Measurements from ENCODE around the gene ATP8B3. TPM values are rescaled to one million over a fixed set of nuclear protein-coding genes. Genes with fewer than 3 reads are reported as not detected.

ATP8B3 gene
- total and polyA plus RNA-seq, 9 of the 15 experiments (the other 6 are each of a cell fraction or from before 2014, with no cell fraction given), result 1.2 to 12.3 (median 3.8) TPM

DNA sequence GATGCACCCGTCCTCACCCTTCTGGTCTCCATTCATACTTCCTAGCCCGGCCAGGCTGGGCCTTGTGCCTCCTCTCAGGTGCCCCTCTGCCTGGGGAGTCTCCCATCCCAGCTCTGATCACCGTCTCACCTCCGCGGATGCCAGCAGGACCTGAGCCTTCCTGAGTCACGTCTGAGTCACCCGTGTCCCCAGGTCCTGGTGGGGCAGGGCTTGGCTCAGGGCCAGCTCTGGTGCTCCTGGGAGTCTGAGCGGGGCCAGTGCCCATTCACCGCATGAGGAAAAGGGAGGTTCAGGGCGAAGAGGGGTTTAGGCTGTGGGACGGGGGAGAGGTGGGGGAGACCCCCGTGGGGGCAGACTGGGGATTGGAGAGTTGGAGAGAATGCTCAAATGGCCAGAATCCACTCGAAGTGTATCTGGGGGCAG, 593 bp downstream of the ATP8B3 start:
- peaks cover 8 to 80% of the 10 kb centered on the region in 2 experiments; a peak in 3 of 5 replicates for H3K4me1 ChIP-seq (replicated peaks in 1 of 2; ENCODE audit: control insufficient read depth in 2 of 2, insufficient read depth in 2 of 2, low read length in 2 of 2)
- H3K4me2 ChIP-seq (ENCODE audit: insufficient read depth, low read length), result peak overlapping the region; percentile 81
- H2AFZ ChIP-seq (ENCODE audit: low read depth, low read length), result peak overlapping the region; percentile 84
- peak; percentile 81 to 90 (median 86) for DNase-seq (ENCODE audit: extremely low read depth in 1 of 4, low spot score in 3 of 4)
- peak; percentile 89 for FAIRE-seq
- no peaks in the 10 kb centered on the region for H3K9me1 ChIP-seq (ENCODE audit: control insufficient read depth, insufficient read depth, low read length)
- H3K9me3 ChIP-seq (replicated peaks; ENCODE audit: control insufficient read depth, insufficient read depth, low read depth, low read length), result no peaks in the 10 kb centered on the region; the same call in 1 of the 2 replicates
- no peaks in the 10 kb centered on the region for H3K27me3 ChIP-seq (ENCODE audit: control insufficient read depth in 2 of 2, insufficient read depth in 2 of 2, low read length in 2 of 2)
- H3K27ac ChIP-seq (ENCODE audit: extremely low read depth, low read depth, low read length), result peak overlapping the region; percentile 83
- ChIA-PET POLR2A (interaction anchor here (0.6 to 1.0 kb wide), 3 partner anchors 8 to 226 kb away, joined by 3 read pairs; no protein-coding TSS in a partner anchor), CTCF (ENCODE audit: low intra/inter-chr PET ratio) (no interaction called here)
- intact Hi-C loops (cut with micrococcal nuclease), result no loop called here
- BruUV-seq (replicated peaks), result TSS peak; percentile 34
- peak overlapping the region; percentile 75 for H3K4me3 ChIP-seq
- H3K9ac ChIP-seq (ENCODE audit: insufficient read depth in 1 of 2, low read depth in 2 of 2, low read length in 2 of 2), result peak overlapping the region; percentile 78 to 93
- H4K20me1 ChIP-seq (replicated peaks; ENCODE audit: control insufficient read depth, insufficient read depth, low read length), result no peaks in the 10 kb centered on the region
- in situ Hi-C loops (cut with MboI), result no loop called here
- WGBS (ENCODE audit: insufficient coverage, low coverage, missing lambda C conversion rate), result 9% methylated on average over 11 of the region's 13 CpGs
- peaks cover 5% of the 10 kb centered on the region; the same call in 1 of the 3 replicates for H3K79me2 ChIP-seq (ENCODE audit: control insufficient read depth, insufficient read depth, low read length)
- ATAC-seq, result no peak
- H3K36me3 ChIP-seq (ENCODE audit: control insufficient read depth, insufficient read depth, low read length), result peaks cover 15% of the 10 kb centered on the region; the same call in 1 of the 3 replicates
- TF ChIP-seq ZEB2 (IDR thresholded peaks at IDR 0.05), result peak; percentile 87
- TF ChIP-seq MAZ (CRISPR knock-in tag; conservative IDR thresholded peaks at IDR 0.05 in 1 of 2, IDR thresholded peaks at IDR 0.05 in 1 of 2), result no peak
- no peak for TF ChIP-seq TRIM24 (IDR thresholded peaks at IDR 0.05)
- no peak for TF ChIP-seq FOXK1 (CRISPR knock-in tag; IDR thresholded peaks at IDR 0.05; ENCODE audit: borderline replicate concordance)
- TF ChIP-seq NFIX (CRISPR knock-in tag; IDR thresholded peaks at IDR 0.05; ENCODE audit: low read depth), result peak; percentile 64
- TF ChIP-seq YBX1 (IDR thresholded peaks at IDR 0.05), result no peak
- TF ChIP-seq, protein P1, sequence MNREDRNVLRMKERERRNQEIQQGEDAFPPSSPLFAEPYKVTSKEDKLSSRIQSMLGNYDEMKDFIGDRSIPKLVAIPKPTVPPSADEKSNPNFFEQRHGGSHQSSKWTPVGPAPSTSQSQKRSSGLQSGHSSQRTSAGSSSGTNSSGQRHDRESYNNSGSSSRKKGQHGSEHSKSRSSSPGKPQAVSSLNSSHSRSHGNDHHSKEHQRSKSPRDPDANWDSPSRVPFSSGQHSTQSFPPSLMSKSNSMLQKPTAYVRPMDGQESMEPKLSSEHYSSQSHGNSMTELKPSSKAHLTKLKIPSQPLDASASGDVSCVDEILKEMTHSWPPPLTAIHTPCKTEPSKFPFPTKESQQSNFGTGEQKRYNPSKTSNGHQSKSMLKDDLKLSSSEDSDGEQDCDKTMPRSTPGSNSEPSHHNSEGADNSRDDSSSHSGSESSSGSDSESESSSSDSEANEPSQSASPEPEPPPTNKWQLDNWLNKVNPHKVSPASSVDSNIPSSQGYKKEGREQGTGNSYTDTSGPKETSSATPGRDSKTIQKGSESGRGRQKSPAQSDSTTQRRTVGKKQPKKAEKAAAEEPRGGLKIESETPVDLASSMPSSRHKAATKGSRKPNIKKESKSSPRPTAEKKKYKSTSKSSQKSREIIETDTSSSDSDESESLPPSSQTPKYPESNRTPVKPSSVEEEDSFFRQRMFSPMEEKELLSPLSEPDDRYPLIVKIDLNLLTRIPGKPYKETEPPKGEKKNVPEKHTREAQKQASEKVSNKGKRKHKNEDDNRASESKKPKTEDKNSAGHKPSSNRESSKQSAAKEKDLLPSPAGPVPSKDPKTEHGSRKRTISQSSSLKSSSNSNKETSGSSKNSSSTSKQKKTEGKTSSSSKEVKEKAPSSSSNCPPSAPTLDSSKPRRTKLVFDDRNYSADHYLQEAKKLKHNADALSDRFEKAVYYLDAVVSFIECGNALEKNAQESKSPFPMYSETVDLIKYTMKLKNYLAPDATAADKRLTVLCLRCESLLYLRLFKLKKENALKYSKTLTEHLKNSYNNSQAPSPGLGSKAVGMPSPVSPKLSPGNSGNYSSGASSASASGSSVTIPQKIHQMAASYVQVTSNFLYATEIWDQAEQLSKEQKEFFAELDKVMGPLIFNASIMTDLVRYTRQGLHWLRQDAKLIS (CRISPR knock-in tag; IDR thresholded peaks at IDR 0.05), result no peak
- no peak for TF ChIP-seq ZNF778 (CRISPR knock-in tag; IDR thresholded peaks at IDR 0.05)
- TF ChIP-seq ZNF224 (CRISPR knock-in tag; IDR thresholded peaks at IDR 0.05), result no peak
- TF ChIP-seq, protein P2, sequence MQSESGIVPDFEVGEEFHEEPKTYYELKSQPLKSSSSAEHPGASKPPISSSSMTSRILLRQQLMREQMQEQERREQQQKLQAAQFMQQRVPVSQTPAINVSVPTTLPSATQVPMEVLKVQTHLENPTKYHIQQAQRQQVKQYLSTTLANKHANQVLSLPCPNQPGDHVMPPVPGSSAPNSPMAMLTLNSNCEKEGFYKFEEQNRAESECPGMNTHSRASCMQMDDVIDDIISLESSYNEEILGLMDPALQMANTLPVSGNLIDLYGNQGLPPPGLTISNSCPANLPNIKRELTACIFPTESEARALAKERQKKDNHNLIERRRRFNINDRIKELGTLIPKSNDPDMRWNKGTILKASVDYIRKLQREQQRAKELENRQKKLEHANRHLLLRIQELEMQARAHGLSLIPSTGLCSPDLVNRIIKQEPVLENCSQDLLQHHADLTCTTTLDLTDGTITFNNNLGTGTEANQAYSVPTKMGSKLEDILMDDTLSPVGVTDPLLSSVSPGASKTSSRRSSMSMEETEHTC (IDR thresholded peaks at IDR 0.05), result no peak
- no peak for TF ChIP-seq NFRKB (IDR thresholded peaks at IDR 0.05; ENCODE audit: low read depth)
